HepG2 (cell line): Measurements from ENCODE around the gene EIF3A. TPM values are rescaled to one million over a fixed set of nuclear protein-coding genes. Genes with fewer than 3 reads are reported as not detected.

ENCODE experiments used
- CBX1 ChIP-seq: IDR thresholded peaks from one replicate; pipeline ENCODE4 v1.6.1; 2016; ENCODE audit warnings: antibody characterized with exemption, low read depth
- DR1 ChIP-seq: sonication (generic); formaldehyde crosslinking; IDR thresholded peaks from 2 replicates; pipeline ENCODE4 v1.8.0; 2021; ENCODE audit warnings: mild to moderate bottlenecking, missing genetic modification reagents, inconsistent platforms
- DRAP1 ChIP-seq: IDR thresholded peaks from 2 replicates; pipeline ENCODE4 v1.6.1; 2016; ENCODE audit warnings: missing genetic modification reagents, missing compliant biosample characterization
- E2F5 ChIP-seq: sonication (generic); formaldehyde crosslinking; conservative IDR thresholded peaks from 2 replicates; pipeline ENCODE4 v1.4.0; 2020; ENCODE audit warnings: missing genetic modification reagents
- FOXM1 ChIP-seq: sonication (generic); formaldehyde crosslinking; IDR thresholded peaks from 2 replicates; pipeline ENCODE4 v1.5.0; 2020; ENCODE audit warnings: missing genetic modification reagents
- HOXA7 ChIP-seq: sonication (generic); formaldehyde crosslinking; IDR thresholded peaks from 2 replicates; pipeline ENCODE4 v1.8.1; 2022; ENCODE audit warnings: mild to moderate bottlenecking, missing genetic modification reagents, moderate library complexity
- IRF9 ChIP-seq: sonication (generic); formaldehyde crosslinking; IDR thresholded peaks from 2 replicates; pipeline ENCODE4 v1.8.0; 2022; ENCODE audit warnings: missing genetic modification reagents, mild to moderate bottlenecking, borderline replicate concordance
- ISX ChIP-seq: sonication (generic); formaldehyde crosslinking; conservative IDR thresholded peaks from 2 replicates; pipeline ENCODE4 v1.5.0; 2020; ENCODE audit warnings: missing genetic modification reagents
- KLF6 ChIP-seq: IDR thresholded peaks from 2 replicates; pipeline ENCODE4 v1.8.0; 2016; ENCODE audit warnings: missing biosample characterization, missing genetic modification reagents
- MTA1 ChIP-seq: sonication (generic); formaldehyde crosslinking; IDR thresholded peaks from 2 replicates; pipeline ENCODE4 v1.4.0; 2020; ENCODE audit warnings: missing genetic modification reagents, mild to moderate bottlenecking, borderline replicate concordance
- NBN ChIP-seq: fragments of 450-650 bp; conservative IDR thresholded peaks from 2 replicates; pipeline ENCODE4 v1.6.1; 2017
- NCOR1 ChIP-seq: fragments of 200-600 bp; sonication (generic); IDR thresholded peaks from 2 replicates; pipeline ENCODE4 v1.7.0; 2017; ENCODE audit warnings: antibody characterized with exemption, low read length, borderline replicate concordance
- NFATC3 ChIP-seq: sonication (generic); formaldehyde crosslinking; IDR thresholded peaks from 2 replicates; pipeline ENCODE4 v1.5.1; 2020; ENCODE audit warnings: mild to moderate bottlenecking, missing genetic modification reagents
- NFIB ChIP-seq: sonication (generic); formaldehyde crosslinking; IDR thresholded peaks from 2 replicates; pipeline ENCODE4 v1.9.0; 2021; ENCODE audit warnings: missing genetic modification reagents, mild to moderate bottlenecking, borderline replicate concordance
- NFKB2 ChIP-seq: sonication (generic); formaldehyde crosslinking; IDR thresholded peaks from 2 replicates; pipeline ENCODE4 v1.4.0; 2020; ENCODE audit warnings: missing genetic modification reagents, borderline replicate concordance
- NR2F1 ChIP-seq, 2 experiments: fragments of 450-650 bp in 1 of 2; formaldehyde crosslinking in 1 of 2; IDR thresholded peaks; 2 replicates each; pipeline versions ENCODE4 v1.5.0 to v1.6.1; 2016 to 2020; ENCODE audit warnings: mild to moderate bottlenecking in 1 of 2, missing compliant biosample characterization in 1 of 2, missing genetic modification reagents in 1 of 2, moderate library complexity in 1 of 2
- PITX1 ChIP-seq: sonication (generic); formaldehyde crosslinking; IDR thresholded peaks from 2 replicates; pipeline ENCODE4 v1.5.1; 2020; ENCODE audit warnings: mild to moderate bottlenecking, missing genetic modification reagents
- TCF12 ChIP-seq, 2 experiments: fragments of 450-650 bp in 1 of 2; sonication (generic) in 1 of 2; formaldehyde crosslinking in 1 of 2; IDR thresholded peaks; 2 replicates each; pipeline versions ENCODE4 v1.6.1 to v1.8.0; 2017 to 2022; ENCODE audit warnings: antibody characterized with exemption in 1 of 2, mild to moderate bottlenecking in 1 of 2, missing genetic modification reagents in 1 of 2, moderate library complexity in 1 of 2
- ZNF205 ChIP-seq: IDR thresholded peaks from 2 replicates; pipeline ENCODE4 v1.6.1; 2018; ENCODE audit warnings: missing biosample characterization, missing genetic modification reagents
- ZNF264 ChIP-seq: sonication (generic); formaldehyde crosslinking; IDR thresholded peaks from 2 replicates; pipeline ENCODE4 v1.4.0; 2020; ENCODE audit warnings: missing genetic modification reagents
- ZNF34 ChIP-seq: sonication (generic); formaldehyde crosslinking; IDR thresholded peaks from 2 replicates; pipeline ENCODE4 v1.4.0; 2020; ENCODE audit warnings: mild to moderate bottlenecking, missing genetic modification reagents, borderline replicate concordance
- ZNF468 ChIP-seq: sonication (generic); formaldehyde crosslinking; IDR thresholded peaks from 2 replicates; pipeline ENCODE4 v1.8.0; 2022; ENCODE audit warnings: mild to moderate bottlenecking, moderate library complexity, missing genetic modification reagents
- ZNF501 ChIP-seq: sonication (generic); formaldehyde crosslinking; IDR thresholded peaks from 2 replicates; pipeline ENCODE4 v1.5.1; 2020; ENCODE audit warnings: mild to moderate bottlenecking, moderate library complexity, missing genetic modification reagents
- ZNF543 ChIP-seq: sonication (generic); formaldehyde crosslinking; IDR thresholded peaks from 2 replicates; pipeline ENCODE4 v1.4.0; 2020; ENCODE audit warnings: mild to moderate bottlenecking, missing genetic modification reagents
- ZNF891 ChIP-seq: sonication (generic); formaldehyde crosslinking; IDR thresholded peaks from 2 replicates; pipeline ENCODE4 v1.5.0; 2020; ENCODE audit warnings: mild to moderate bottlenecking, missing genetic modification reagents
- ZSCAN12 ChIP-seq: sonication (generic); formaldehyde crosslinking; IDR thresholded peaks from 2 replicates; pipeline ENCODE4 v1.9.0; 2021; ENCODE audit warnings: mild to moderate bottlenecking, missing genetic modification reagents
- polyA plus RNA-seq, 8 experiments: library from polyadenylated mRNA; depleted of rRNA in 3 of 8; stranded (reverse) in 7 of 8; unstranded in 1 of 8; fragments of >200 nt; fragmentation: Illumina TruSeq in 4 of 8; extraction: Trizol in 4 of 8; gene quantifications; 2 replicates each; pipeline versions ENCODE4 v1.2.1 to v1.2.3, GENCODE V29; 2011 to 2016; ENCODE audit warnings: low read depth in 4 of 8, missing spikeins in 1 of 8, mixed read lengths in 1 of 8; ENCODE audit not compliant: insufficient read depth in 1 of 8
- total RNA-seq, 5 experiments: library from RNA; depleted of rRNA; stranded (reverse); fragments of >200 nt; fragmentation: Illumina TruSeq; extraction: Trizol; gene quantifications; 2 replicates each; pipeline ENCODE4 v1.2.3, GENCODE V29; 2016; ENCODE audit warnings: low read depth in 1 of 5
- TF ChIP-seq, protein P1 (sequence below): sonication (generic); formaldehyde crosslinking; IDR thresholded peaks from 2 replicates; pipeline ENCODE4 v1.8.1; 2023; ENCODE audit warnings: mild to moderate bottlenecking, moderate library complexity, missing genetic modification reagents
- TF ChIP-seq, protein P2 (sequence below): IDR thresholded peaks from 2 replicates; pipeline ENCODE4 v1.6.1; 2016; ENCODE audit warnings: missing compliant biosample characterization, missing genetic modification reagents, borderline replicate concordance

EIF3A gene
- total and polyA plus RNA-seq, 2 of the 13 experiments (the other 11 are each of a cell fraction or from before 2014, with no cell fraction given) = 25.6 to 117 TPM

DNA sequence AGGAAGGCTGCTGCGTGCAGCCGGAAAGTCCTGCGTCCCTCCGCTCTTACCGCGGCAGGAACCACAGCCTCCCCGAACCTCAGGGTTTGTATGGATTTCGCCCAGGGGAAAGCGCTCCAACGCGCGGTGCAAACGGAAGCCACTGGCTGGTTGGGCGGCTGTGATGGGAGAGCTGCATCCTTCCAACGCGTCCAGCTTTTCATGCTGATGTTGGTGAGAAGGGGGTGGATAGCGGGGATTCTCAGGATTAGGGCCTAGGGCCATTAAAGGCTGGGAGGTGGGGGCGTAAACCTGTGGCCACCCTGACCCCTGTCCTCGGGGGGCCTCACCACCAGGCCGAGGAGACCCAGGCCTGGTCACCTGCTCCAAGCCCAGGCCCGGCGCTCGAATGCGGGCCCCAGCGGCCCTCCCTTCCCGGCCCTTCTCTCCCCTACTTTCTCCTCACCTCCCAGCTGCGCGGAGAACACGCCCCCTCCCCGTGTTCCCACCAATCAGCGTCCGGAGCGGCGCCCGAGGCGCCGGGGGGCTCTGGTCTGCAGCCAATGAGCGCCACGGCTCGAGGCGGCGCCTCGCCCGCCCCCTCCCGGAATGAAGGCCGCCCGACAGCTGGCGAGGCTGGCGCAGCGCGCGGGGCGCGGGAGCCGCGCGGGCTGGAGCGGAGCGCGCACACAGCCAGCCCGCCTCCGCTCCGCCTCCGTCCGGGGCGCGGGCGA is 51.6 kb downstream of the EIF3A start (continued):
- TF ChIP-seq NR2F1 (CRISPR knock-in tag; IDR thresholded peaks at IDR 0.05) (no peak), ZNF543 (CRISPR knock-in tag) (no peak), ZNF891 (CRISPR knock-in tag) (peak; percentile 52; the same call in 1 of the 2 replicates), TCF12 (IDR thresholded peaks at IDR 0.05) (no peak), TCF12 (CRISPR knock-in tag; IDR thresholded peaks at IDR 0.05) (no peak), NFIB (no peak), E2F5 (CRISPR knock-in tag) (no peak), NBN (no peak), ZNF205 (CRISPR knock-in tag) (no peak), KLF6 (CRISPR knock-in tag) (no peak), NFKB2 (CRISPR knock-in tag) (no peak), HOXA7 (CRISPR knock-in tag) (no peak), IRF9 (CRISPR knock-in tag) (no peak), PITX1 (CRISPR knock-in tag) (no peak), ZNF264 (CRISPR knock-in tag) (no peak), NCOR1 (no peak), NFATC3 (CRISPR knock-in tag) (no peak), CBX1 (no peak), ISX (CRISPR knock-in tag) (no peak), FOXM1 (CRISPR knock-in tag) (no peak), DRAP1 (CRISPR knock-in tag) (no peak), ZSCAN12 (CRISPR knock-in tag) (no peak), MTA1 (CRISPR knock-in tag) (no peak), ZNF34 (no peak), ZNF468 (no peak), DR1 (no peak), ZNF501 (peak; percentile 68)
- TF ChIP-seq, protein P1, sequence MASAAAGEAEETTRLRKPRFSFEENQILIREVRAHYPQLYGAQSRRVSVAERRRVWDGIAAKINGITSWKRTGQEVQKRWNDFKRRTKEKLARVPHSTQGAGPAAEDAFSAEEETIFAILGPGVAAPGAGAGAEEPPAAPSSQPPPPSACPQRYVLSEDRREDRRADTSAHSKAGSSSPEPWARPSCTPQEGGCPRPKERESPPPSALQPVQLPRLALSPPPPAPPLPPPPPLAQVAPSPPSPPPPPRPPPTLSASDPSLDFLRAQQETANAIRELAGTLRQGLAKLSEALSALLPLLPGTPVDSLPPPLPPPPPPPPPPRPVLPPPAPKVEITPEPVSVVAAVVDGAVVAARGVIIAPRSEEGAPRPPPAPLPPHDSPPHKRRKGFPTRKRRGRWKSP (CRISPR knock-in tag) = no peak
- TF ChIP-seq, protein P2, sequence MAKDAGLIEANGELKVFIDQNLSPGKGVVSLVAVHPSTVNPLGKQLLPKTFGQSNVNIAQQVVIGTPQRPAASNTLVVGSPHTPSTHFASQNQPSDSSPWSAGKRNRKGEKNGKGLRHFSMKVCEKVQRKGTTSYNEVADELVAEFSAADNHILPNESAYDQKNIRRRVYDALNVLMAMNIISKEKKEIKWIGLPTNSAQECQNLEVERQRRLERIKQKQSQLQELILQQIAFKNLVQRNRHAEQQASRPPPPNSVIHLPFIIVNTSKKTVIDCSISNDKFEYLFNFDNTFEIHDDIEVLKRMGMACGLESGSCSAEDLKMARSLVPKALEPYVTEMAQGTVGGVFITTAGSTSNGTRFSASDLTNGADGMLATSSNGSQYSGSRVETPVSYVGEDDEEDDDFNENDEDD (CRISPR knock-in tag) = 0 out of 2 replicates have a peak, but pooled peaks have one; percentile 64
